NCI-H2107 (cell line): ENCODE data around the gene DRAXIN.

Source experiments
- DNase-seq: peaks from one replicate; lab custom pipeline; 2025; lab: John Stamatoyannopoulos, UW

The DRAXIN gene

GRCh38 chr1:11691302-11691914 is at the start of gene DRAXIN:
DRAXIN (plus strand) TSS chr1:11691710; CDS start chr1:11706259, 14,549 bp downstream.
- DNase-seq: peak; percentile 42

GRCh38 chr1:11641776-11642305 is 49.7 kb upstream of the DRAXIN start:
- DNase-seq: no peak

- DNase-seq: peak; percentile 56
These were observed 49.0 kb upstream of the DRAXIN start for GRCh38 chr1:11642418-11643017.

GRCh38 chr1:11643782-11644181 is 47.7 kb upstream of the DRAXIN start:
- no peak for DNase-seq

GRCh38 chr1:11645270-11645669 is 46.2 kb upstream of the DRAXIN start:
- no peak for DNase-seq

- DNase-seq: peak; percentile 57
These were observed 45.7 kb upstream of the DRAXIN start for GRCh38 chr1:11645670-11646265.

GRCh38 chr1:11646317-11646716 is 45.2 kb upstream of the DRAXIN start:
- no peak for DNase-seq

GRCh38 chr1:11647333-11647732 is 44.2 kb upstream of the DRAXIN start:
- DNase-seq: no peak

- no peak for DNase-seq
These were observed 43.5 kb upstream of the DRAXIN start for GRCh38 chr1:11648039-11648438.

GRCh38 chr1:11648732-11649158 is 42.8 kb upstream of the DRAXIN start:
- no peak for DNase-seq

GRCh38 chr1:11649237-11649623 is 42.3 kb upstream of the DRAXIN start:
- no peak for DNase-seq

GRCh38 chr1:11649624-11650330 is 41.7 kb upstream of the DRAXIN start:
- no peak for DNase-seq

- no peak for DNase-seq
These were observed 41.0 kb upstream of the DRAXIN start for GRCh38 chr1:11650331-11650991.

GRCh38 chr1:11651017-11651416 is 40.5 kb upstream of the DRAXIN start:
- no peak for DNase-seq

- no peak for DNase-seq
These were observed 39.2 kb upstream of the DRAXIN start for GRCh38 chr1:11652203-11652780.

- no peak for DNase-seq
These were observed 38.2 kb upstream of the DRAXIN start for GRCh38 chr1:11653101-11653860.

GRCh38 chr1:11653861-11654136 is 37.7 kb upstream of the DRAXIN start:
- no peak for DNase-seq

- DNase-seq: no peak
These were observed 37.2 kb upstream of the DRAXIN start, which contains the start of the genes FBXO2 and FBXO44 for GRCh38 chr1:11654137-11654938. FBXO2 (minus strand) TSS chr1:11654429; CDS start chr1:11654340, 89 bp downstream. FBXO44 (plus strand) TSS chr1:11654877; CDS start chr1:11655836, 959 bp downstream.

- no peak for DNase-seq
These were observed 36.3 kb upstream of the DRAXIN start for GRCh38 chr1:11654939-11655808.
